GM23338 (cell line): ENCODE measurements around the gene CD46.

ENCODE experiments used
- CREB1 ChIP-seq: fragments of 250-450 bp; sonication (Bioruptor Pico); IDR thresholded peaks from 2 replicates; pipeline ENCODE4 v1.5.0; 2020; ENCODE audit warnings: low read depth, mild to moderate bottlenecking, moderate library complexity
- CTCF ChIP-seq, 2 experiments: fragments of 200-600 bp in 1 of 2; sonication (generic) in 1 of 2; conservative IDR thresholded peaks; 2 replicates each; pipeline versions ENCODE4 v1.5.1 to v1.6.1; 2016 to 2017; ENCODE audit warnings: antibody characterized with exemption in 2 of 2, low read depth in 2 of 2, mild to moderate bottlenecking in 2 of 2, moderate library complexity in 1 of 2
- EZH2 ChIP-seq: fragments of 200-600 bp; sonication (generic); IDR thresholded peaks from one replicate; pipeline ENCODE4 v1.8.0; 2017; ENCODE audit warnings: antibody characterized with exemption, mild to moderate bottlenecking, low read depth; ENCODE audit not compliant: unreplicated experiment
- EZH2phosphoT487 ChIP-seq: fragments of 200-600 bp; sonication (generic); IDR thresholded peaks from one replicate; pipeline ENCODE4 v1.8.1; 2018; ENCODE audit warnings: antibody characterized with exemption; ENCODE audit not compliant: unreplicated experiment
- POLR2AphosphoS5 ChIP-seq: IDR thresholded peaks from 2 replicates; pipeline ENCODE4 v1.6.1; 2016; ENCODE audit warnings: antibody characterized with exemption, low read depth
- REST ChIP-seq: IDR thresholded peaks from one replicate; pipeline ENCODE4 v1.6.1; 2018; ENCODE audit warnings: antibody characterized with exemption; ENCODE audit not compliant: unreplicated experiment

- no peak for TF ChIP-seq POLR2AphosphoS5
- TF ChIP-seq CTCF (conservative IDR thresholded peaks at IDR 0.05; ENCODE audit: low read depth in 2 of 2), result no peak
- no peak for TF ChIP-seq EZH2phosphoT487
- TF ChIP-seq EZH2, result no peak
- TF ChIP-seq REST, result no peak
- no peak for TF ChIP-seq CREB1 (CRISPR knock-in tag)
These were observed 87.2 kb downstream of the CD46 start for GRCh38 chr1:207839083-207839413.
